Progenitor cell of endocrine pancreas (in vitro differentiated cells): ENCODE data around the gene PER2. TPM values are rescaled to one million over a fixed set of nuclear protein-coding genes. Genes with fewer than 3 reads are reported as not detected.
A peak's percentile ranks its signal among the peaks of the same experiment; 100 is the strongest.

Experiments
- DNase-seq: peaks from one replicate; pipeline ENCODE4 v3.0.0; 2021; ENCODE audit warnings: low spot score; ENCODE audit not compliant: unreplicated experiment
- H3K27ac Mint-ChIP-seq: 2 replicates; pipeline ENCODE4 v1.8.0; 2021; ENCODE audit warnings: mild to moderate bottlenecking, moderate library complexity, mixed read lengths
- H3K27me3 Mint-ChIP-seq: 2 replicates; pipeline ENCODE4 v1.8.0; 2021; ENCODE audit warnings: mixed read lengths
- H3K36me3 Mint-ChIP-seq: 2 replicates; pipeline ENCODE4 v1.8.0; 2022; ENCODE audit warnings: mixed read lengths; ENCODE audit not compliant: insufficient read depth
- H3K4me1 Mint-ChIP-seq: 2 replicates; pipeline ENCODE4 v1.8.0; 2021; ENCODE audit warnings: low read depth, mixed read lengths
- H3K4me3 Mint-ChIP-seq: 2 replicates; pipeline ENCODE4 v1.8.0; 2021; ENCODE audit warnings: low read depth, mild to moderate bottlenecking, moderate library complexity, mixed read lengths
- H3K9me3 Mint-ChIP-seq: 2 replicates; pipeline ENCODE4 v1.8.0; 2021; ENCODE audit warnings: low read depth, mixed read lengths
- CTCF ChIP-seq: fragments of 200-600 bp; sonication (generic); IDR thresholded peaks from one replicate; pipeline ENCODE4 v1.5.0; 2021; ENCODE audit warnings: antibody characterized with exemption, mild to moderate bottlenecking; ENCODE audit not compliant: unreplicated experiment
- total RNA-seq: library from RNA; stranded (reverse); gene quantifications from 2 replicates; pipeline ENCODE4 v1.2.1, GENCODE V29; 2021

PER2 gene
- total RNA-seq, 1 donor from 2014 or later: 20.2 TPM

GRCh38 chr2:238261718-238262375 is 26.6 kb downstream of the PER2 start:
- Mint-ChIP-seq H3K9me3 (no peaks in the 10 kb centered on the region), H3K4me1 (peaks cover 9% of the 10 kb centered on the region), H3K36me3 (peaks cover 11% of the 10 kb centered on the region), H3K4me3 (no peak overlapping the region), H3K27me3 (no peaks in the 10 kb centered on the region), H3K27ac (no peak overlapping the region)
- DNase-seq: no peak
- no peak for TF ChIP-seq CTCF

GRCh38 chr2:238260883-238261282 is 27.5 kb downstream of the PER2 start:
- DNase-seq: no peak
- Mint-ChIP-seq H3K4me1 (peaks cover 9% of the 10 kb centered on the region), H3K27me3 (no peaks in the 10 kb centered on the region), H3K36me3 (peaks cover 12% of the 10 kb centered on the region), H3K27ac (no peak overlapping the region), H3K4me3 (no peak overlapping the region), H3K9me3 (no peaks in the 10 kb centered on the region)
- TF ChIP-seq CTCF: no peak

GRCh38 chr2:238259061-238260020 is 29.1 kb downstream of the PER2 start:
- DNase-seq: no peak
- TF ChIP-seq CTCF: peak; percentile 10
- Mint-ChIP-seq H3K4me3 (no peak overlapping the region), H3K4me1 (peaks cover 9% of the 10 kb centered on the region), H3K36me3 (peaks cover 17% of the 10 kb centered on the region), H3K27ac (no peak overlapping the region), H3K9me3 (no peaks in the 10 kb centered on the region), H3K27me3 (no peaks in the 10 kb centered on the region)

DNA sequence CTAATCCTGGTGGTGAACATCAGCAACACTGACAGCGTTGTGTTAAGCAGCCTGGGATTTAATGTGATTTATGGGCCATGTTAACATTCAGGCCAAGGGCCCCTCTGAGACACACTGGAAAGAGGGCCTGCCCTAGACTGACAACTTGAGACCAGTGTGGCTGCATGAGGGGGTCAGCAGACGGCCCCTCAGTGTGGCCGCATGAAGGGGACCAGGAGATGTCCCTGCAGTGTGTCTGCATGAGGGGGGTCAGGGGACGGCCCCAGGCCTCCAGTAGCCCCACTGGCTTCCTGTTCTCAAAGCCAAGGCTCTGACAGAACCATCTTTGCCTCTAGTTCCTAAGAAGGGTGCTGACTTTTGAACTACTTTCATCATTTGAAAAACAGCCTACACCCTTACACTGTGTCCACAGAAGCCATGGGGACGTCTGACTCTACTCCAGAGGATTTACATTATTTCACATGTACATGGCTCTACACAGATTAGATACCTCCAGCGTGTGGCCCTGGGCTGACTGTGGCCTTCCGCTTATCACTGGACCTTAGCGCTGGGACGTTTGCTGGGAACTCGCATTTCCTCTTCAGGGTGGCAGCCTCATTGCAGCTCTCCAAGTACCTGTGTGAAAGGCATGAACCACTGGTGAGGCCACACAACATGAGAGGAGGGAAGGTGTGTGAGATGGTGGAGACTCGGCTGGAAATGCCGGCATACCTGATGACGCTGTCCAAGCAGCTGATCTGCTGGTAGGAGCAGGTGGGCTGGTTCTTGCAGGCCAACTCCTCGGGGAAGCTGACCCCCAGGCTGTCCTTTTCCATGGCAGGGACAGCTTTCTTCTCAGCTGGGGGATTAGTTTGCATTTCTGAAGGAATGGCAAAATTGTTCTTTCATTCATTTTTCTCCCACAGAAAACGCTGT is 30.4 kb downstream of the PER2 start:
- Mint-ChIP-seq H3K4me3 (no peak overlapping the region), H3K4me1 (peaks cover 3% of the 10 kb centered on the region)

More for the DNA sequence above, 30.4 kb downstream of the PER2 start:
- H3K27me3 Mint-ChIP-seq: no peaks in the 10 kb centered on the region
- DNase-seq: no peak
- no peaks in the 10 kb centered on the region for H3K9me3 Mint-ChIP-seq
- TF ChIP-seq CTCF: no peak
- peaks cover 13% of the 10 kb centered on the region for H3K36me3 Mint-ChIP-seq
- no peak overlapping the region for H3K27ac Mint-ChIP-seq
